K562 (cell line): ENCODE measurements around the gene ACAD10. TPM values are rescaled to one million over a fixed set of nuclear protein-coding genes. Genes with fewer than 3 reads are reported as not detected.

Experiments
- KDM4B ChIP-seq, 2 experiments: fragments of 450-650 bp in 1 of 2; sonication (generic) in 1 of 2; IDR thresholded peaks; 2 replicates each; pipeline ENCODE4 v1.6.1; 2016 to 2017; ENCODE audit warnings: borderline replicate concordance in 2 of 2, antibody characterized with exemption in 1 of 2, low read depth in 1 of 2, mild to moderate bottlenecking in 1 of 2
- NR2C1 ChIP-seq, 2 experiments: fragments of 450-650 bp; IDR thresholded peaks; 2 replicates each; pipeline ENCODE4 v1.6.1; 2017; ENCODE audit warnings: mild to moderate bottlenecking in 2 of 2, antibody characterized with exemption in 1 of 2, inconsistent platforms in 1 of 2, missing compliant biosample characterization in 1 of 2, missing genetic modification characterization in 1 of 2
- polyA plus RNA-seq, 8 experiments: library from polyadenylated mRNA; depleted of rRNA in 4 of 8; stranded (reverse) in 5 of 8; unstranded in 3 of 8; fragments of >200 nt; fragmentation: Nextera tagmentation in 2 of 8; fragmentation: Illumina TruSeq in 1 of 8; extraction: Ambion mirVana in 2 of 8; extraction: Trizol in 1 of 8; gene quantifications; 2 replicates each; pipeline versions ENCODE4 v1.2.1 to v1.2.3, GENCODE V29; 2011 to 2014; ENCODE audit warnings: inconsistent platforms in 1 of 8, missing spikeins in 1 of 8
- total RNA-seq, 7 experiments: library from RNA; depleted of rRNA in 6 of 7; stranded (reverse); fragments of >200 nt in 6 of 7; fragmentation: Illumina TruSeq in 2 of 7; extraction: Trizol in 2 of 7; gene quantifications; 2 replicates each; pipeline versions ENCODE4 v1.2.1 to v1.2.3, GENCODE V29; 2011 to 2021; ENCODE audit warnings: low replicate concordance in 1 of 7
- TF ChIP-seq, protein P1 (sequence below): sonication (generic); formaldehyde crosslinking; IDR thresholded peaks from 2 replicates; pipeline ENCODE4 v1.8.0; 2022; ENCODE audit warnings: missing genetic modification reagents, mild to moderate bottlenecking, moderate library complexity, borderline replicate concordance
- TF ChIP-seq, protein P2 (sequence below): sonication (generic); formaldehyde crosslinking; IDR thresholded peaks from 2 replicates; pipeline ENCODE4 v1.8.0; 2023; ENCODE audit warnings: missing genetic modification reagents, mild to moderate bottlenecking, borderline replicate concordance

ACAD10 gene
- total and polyA plus RNA-seq, 9 of the 15 experiments (the other 6 are each of a cell fraction or from before 2014, with no cell fraction given), result 2.3 to 19.2 (median 12.0) TPM

DNA sequence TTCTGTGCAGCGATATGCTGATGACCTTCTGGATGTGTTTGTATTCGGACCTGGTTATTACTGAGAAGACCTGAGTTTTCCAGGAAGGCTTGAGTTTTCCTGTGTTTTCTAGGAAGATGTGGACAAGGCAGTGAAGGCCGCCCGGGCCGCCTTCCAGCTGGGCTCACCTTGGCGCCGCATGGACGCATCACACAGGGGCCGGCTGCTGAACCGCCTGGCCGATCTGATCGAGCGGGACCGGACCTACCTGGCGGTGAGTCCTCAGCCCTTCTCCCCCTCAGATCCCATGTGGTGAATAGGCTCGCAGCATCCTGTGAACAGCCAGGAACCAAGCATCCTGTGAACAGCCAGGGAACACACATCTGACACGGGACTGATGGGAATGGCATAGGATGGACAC lies 97.2 kb downstream of the ACAD10 start (continued):
- TF ChIP-seq NR2C1 (IDR thresholded peaks at IDR 0.05) (no peak), NR2C1 (tag; IDR thresholded peaks at IDR 0.05) (no peak), KDM4B (IDR thresholded peaks at IDR 0.05; ENCODE audit: borderline replicate concordance in 2 of 2, low read depth in 1 of 2) (no peak)
- TF ChIP-seq, protein P1, sequence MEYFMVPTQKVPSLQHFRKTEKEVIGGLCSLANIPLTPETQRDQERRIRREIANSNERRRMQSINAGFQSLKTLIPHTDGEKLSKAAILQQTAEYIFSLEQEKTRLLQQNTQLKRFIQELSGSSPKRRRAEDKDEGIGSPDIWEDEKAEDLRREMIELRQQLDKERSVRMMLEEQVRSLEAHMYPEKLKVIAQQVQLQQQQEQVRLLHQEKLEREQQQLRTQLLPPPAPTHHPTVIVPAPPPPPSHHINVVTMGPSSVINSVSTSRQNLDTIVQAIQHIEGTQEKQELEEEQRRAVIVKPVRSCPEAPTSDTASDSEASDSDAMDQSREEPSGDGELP (CRISPR knock-in tag), result no peak
- TF ChIP-seq, protein P2, sequence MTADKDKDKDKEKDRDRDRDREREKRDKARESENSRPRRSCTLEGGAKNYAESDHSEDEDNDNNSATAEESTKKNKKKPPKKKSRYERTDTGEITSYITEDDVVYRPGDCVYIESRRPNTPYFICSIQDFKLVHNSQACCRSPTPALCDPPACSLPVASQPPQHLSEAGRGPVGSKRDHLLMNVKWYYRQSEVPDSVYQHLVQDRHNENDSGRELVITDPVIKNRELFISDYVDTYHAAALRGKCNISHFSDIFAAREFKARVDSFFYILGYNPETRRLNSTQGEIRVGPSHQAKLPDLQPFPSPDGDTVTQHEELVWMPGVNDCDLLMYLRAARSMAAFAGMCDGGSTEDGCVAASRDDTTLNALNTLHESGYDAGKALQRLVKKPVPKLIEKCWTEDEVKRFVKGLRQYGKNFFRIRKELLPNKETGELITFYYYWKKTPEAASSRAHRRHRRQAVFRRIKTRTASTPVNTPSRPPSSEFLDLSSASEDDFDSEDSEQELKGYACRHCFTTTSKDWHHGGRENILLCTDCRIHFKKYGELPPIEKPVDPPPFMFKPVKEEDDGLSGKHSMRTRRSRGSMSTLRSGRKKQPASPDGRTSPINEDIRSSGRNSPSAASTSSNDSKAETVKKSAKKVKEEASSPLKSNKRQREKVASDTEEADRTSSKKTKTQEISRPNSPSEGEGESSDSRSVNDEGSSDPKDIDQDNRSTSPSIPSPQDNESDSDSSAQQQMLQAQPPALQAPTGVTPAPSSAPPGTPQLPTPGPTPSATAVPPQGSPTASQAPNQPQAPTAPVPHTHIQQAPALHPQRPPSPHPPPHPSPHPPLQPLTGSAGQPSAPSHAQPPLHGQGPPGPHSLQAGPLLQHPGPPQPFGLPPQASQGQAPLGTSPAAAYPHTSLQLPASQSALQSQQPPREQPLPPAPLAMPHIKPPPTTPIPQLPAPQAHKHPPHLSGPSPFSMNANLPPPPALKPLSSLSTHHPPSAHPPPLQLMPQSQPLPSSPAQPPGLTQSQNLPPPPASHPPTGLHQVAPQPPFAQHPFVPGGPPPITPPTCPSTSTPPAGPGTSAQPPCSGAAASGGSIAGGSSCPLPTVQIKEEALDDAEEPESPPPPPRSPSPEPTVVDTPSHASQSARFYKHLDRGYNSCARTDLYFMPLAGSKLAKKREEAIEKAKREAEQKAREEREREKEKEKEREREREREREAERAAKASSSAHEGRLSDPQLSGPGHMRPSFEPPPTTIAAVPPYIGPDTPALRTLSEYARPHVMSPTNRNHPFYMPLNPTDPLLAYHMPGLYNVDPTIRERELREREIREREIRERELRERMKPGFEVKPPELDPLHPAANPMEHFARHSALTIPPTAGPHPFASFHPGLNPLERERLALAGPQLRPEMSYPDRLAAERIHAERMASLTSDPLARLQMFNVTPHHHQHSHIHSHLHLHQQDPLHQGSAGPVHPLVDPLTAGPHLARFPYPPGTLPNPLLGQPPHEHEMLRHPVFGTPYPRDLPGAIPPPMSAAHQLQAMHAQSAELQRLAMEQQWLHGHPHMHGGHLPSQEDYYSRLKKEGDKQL (CRISPR knock-in tag), result no peak
